HG02943 (cell line): ENCODE results near the gene FKBP2.

ENCODE experiments used
- ATAC-seq: cut with Tn5 transposase; IDR thresholded peaks from one replicate; pipeline ENCODE4 v1.9.1; 2021; ENCODE audit warnings: mild to moderate bottlenecking, low read depth, moderate library complexity; ENCODE audit not compliant: unreplicated experiment

Gene FKBP2

GRCh38 chr11:64260147-64260708 is 19.3 kb downstream of the FKBP2 start:
- no peak for ATAC-seq

DNA sequence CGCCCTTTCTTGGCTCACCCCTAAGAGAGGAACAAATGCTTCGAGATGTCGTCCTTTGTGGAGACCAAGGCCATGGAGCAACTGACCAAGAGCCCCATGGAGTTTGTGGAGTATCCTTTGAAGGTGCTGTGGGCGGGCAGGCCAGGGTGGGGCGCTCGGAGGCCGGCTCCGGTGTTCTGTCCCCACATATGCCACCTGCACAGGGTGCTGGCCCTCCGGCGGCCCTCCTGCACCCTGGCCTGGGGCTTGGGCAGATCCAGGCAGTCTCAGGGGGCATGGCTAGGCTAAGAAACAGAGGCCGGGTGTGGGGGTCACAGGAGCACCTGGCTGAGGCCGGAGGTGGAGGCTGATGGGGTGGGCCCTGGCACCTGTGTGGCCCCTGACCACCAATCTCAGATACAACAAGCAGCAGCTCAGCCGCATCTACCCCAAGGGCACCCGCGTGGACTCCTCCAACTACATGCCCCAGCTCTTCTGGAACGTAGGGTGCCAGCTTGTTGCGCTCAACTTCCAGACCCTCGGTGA is 20.7 kb downstream of the FKBP2 start:
- ATAC-seq, result no peak

GRCh38 chr11:64262271-64263002 is 21.5 kb downstream of the FKBP2 start:
- no peak for ATAC-seq

- no peak for ATAC-seq
Measured at GRCh38 chr11:64263021-64263946, 22.4 kb downstream of the FKBP2 start.

DNA sequence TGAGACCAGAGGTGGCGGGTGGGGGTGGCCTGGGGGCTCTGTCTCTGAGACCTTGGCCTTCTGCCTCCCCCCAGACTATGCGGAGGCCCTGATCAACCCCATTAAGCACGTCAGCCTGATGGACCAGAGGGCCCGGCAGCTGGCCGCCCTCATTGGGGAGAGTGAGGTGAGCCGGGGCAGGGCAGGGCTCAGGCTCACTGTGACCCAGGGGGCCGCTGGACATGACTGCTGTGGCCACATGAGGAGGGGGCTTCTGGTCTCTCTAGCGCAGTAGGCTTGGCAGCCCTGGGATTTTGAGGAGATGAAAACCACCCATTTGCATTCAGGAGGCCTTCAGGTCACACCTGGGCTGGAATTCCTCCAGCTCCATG is 23.0 kb downstream of the FKBP2 start:
- no peak for ATAC-seq

DNA sequence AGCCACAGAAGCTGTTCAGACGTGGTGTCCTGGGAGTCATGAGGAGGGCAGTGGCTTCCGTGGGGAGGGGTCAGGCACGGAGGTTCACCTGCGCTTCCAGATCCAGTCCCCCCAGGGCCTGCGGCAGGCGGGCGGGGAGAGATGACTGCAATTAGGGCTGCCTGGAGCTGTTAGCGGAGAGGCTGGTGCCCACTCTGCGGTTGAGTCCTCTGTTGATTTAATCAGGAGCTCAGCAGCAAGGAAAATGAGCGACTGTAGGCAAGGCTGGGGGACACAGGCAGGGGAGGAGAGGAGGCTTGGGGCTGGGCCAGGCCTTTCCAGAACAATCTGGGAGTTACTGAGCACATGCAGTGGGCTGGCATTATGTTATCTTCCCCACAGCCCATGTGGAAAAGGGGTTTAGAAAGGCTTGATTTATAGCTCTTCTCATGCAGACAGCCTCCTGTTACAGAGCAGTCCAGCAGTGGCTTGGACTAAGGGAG is 23.5 kb downstream of the FKBP2 start:
- ATAC-seq, result no peak

DNA sequence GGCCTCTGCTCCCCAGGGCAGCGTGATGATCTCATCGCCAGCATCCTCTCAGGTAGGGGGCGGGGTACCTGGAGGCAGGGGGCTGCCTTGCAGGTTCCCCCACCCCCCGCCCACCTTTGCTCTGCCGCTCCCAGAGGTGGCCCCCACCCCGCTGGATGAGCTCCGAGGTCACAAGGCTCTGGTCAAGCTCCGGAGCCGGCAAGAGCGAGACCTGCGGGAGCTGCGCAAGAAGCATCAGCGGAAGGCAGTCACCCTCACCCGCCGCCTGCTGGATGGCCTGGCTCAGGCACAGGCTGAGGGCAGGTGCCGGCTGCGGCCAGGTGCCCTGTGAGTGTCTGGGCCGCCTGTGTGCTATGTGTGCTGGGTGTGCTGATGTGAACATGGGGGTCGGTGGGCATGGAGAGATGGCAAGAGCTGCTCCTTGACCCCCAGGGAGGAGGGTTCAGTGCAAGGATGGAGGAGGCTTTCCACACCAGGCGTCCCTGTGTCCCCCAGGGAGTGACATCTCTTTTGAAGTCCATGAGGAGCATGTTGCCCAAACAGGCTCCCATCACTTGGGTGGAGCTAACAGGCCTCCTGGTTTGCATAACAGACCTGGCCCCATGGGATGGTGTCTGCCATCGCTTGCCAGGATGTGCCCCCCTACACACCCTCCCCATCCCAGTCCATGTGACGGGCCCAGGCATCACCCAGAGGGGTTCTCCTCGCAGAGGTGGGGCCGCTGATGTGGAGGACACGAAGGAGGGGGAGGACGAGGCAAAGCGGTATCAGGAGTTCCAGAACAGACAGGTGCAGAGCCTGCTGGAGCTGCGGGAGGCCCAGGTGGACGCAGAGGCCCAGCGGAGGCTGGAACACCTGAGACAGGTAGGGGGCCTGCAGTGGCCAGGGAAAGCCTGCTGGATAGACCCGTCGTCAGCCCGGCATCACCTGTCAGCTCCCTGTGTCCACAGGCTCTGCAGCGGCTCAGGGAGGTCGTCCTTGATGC is 24.6 kb downstream of the FKBP2 start:
- ATAC-seq, result no peak

- no peak for ATAC-seq
Measured at GRCh38 chr11:64266339-64266738, 25.4 kb downstream of the FKBP2 start.

GRCh38 chr11:64267207-64267945 is 26.5 kb downstream of the FKBP2 start:
- ATAC-seq, result no peak

GRCh38 chr11:64268025-64268892 is 27.4 kb downstream of the FKBP2 start:
- ATAC-seq, result no peak

DNA sequence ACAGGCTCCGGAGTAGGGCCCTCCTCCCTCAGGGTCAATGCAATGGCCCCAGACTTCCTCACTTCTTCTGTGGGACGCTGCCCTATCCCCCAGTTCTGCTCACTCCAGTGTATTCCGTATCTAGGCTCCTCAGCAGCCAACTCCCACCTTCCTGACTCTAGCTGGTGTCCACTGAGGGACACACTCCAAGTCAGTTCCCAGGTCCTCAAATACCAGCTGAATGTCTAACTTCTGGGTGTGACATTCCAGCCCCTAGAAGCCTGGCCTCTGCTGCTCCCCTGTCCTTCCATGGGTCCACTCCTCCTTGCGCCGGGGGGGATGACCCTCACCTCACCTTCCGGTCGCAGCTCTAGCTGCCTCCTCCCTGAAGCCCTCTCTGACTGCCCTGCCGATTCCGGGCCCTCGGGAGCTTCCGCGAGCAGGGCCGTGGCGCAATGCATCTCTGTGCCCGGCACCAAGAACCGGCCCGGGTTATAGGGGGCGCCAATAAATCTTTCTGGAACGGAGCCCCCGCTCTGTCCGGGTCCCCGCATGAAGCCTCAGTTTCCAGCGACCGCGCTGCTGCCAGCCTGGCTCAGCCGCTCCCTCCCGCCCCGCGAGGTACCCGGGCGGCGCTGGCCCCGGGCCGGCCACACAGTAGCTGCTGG is 28.1 kb downstream of the FKBP2 start:
- peak; percentile 5 for ATAC-seq

DNA sequence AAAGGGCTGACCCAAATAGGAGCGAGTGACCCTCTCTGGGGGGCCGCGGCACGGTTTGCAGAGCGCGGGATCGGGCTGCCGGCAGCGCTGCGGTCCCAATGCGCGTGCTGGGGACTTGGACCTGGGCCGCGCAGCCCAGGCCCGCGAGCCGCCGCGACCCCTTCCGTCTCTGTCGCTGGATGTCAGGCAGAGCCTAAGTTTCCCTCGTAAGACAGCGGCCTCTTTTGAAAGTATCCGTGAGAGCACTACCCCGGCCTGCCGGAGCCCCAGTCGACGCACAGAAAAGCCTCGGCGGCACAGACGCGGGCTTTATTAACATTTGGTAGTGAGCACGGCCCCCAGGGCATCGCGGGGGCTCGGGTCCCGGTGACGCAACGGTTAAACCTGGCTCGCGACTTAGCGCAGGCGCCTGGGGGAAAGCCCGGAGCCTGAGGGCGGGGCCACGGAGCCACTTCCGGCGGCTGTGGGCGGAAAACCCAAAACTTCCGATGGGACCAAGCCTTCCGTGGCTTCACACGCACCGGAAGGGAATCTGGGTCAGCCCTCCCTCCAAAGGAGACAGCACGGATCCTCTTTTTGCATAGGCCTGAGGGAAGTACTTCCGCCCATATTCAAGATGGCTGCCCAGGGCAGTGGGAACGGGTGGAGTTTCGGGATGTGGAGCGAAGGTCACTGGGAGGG is 28.8 kb downstream of the FKBP2 start:
- ATAC-seq, result peak; percentile 62

DNA sequence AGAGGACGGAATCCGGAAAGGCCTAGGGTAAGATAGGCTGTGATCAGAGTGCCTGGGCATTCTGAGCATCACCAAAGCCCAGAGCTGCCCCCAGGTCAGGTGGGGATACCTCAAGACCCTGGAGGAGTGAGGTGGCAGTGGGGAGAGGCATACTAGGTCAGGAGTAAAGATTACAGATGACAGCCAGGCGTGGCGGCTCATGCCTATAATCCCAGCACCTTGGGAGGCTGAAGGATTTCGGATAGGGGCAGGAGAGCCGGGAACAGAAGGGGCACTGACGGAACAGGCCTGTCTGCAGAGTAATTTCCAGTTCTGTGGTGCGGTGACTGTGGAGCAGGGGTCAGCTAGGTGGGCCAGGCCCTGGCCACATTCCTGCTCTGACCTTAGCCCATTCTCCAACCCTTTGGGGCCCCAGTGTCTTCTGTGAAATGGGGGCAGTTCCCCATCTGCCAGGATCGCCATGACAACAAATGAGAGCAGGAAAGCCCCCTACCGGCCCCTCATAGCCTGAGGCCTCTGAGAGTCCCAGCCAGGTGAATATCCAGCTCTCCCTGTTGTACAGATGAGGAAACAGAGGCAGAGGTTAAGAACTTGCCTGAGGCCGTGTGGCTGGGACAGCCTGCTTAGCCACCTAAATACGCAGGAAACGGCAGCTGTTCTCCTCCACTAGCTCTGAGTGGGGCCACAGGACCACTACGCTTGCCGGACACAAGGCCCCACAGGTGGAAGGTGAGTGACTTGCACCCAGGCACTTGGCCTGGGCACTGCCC is 34.3 kb downstream of the FKBP2 start:
- ATAC-seq, result no peak

GRCh38 chr11:64275841-64276240 is 34.9 kb downstream of the FKBP2 start:
- ATAC-seq, result no peak

DNA sequence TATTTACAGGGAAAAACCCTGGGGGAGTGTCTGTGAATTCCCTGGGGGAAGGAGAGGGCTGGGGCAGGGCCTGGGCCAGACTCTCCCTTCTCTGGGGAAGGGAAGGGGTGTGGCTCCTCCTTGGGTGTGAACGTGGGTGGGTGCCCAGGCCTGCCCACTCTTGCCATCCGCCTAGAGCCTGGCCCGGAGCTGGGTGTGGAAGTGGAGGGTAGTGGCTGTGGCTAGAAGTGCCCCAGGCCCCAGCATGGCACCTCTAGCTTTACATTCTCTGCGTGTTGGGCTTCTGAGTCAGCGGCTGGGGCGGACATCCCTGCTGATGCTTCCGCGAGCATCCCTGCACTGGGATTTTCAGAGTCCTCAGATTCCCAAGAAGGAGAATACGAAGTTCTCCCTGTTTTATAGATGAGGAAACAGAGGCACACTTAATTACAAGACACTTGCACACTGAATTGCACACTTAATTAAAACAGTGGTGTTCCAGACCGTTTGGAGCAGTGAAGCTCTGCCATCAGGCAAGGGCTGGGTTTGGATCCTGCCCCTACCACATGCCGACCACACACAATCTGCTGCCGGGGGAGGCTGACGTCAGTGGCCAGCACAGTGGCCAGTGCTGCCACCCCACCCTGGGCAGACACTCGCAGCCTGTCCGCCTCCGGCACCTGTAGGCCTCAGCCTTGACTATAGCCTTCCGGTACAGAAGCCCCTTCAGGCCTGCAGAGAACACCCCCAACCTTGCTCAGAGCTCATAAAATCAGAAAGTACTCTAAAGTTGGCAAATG is 35.9 kb downstream of the FKBP2 start:
- ATAC-seq, result no peak
